ENCODE measurements around the gene DNAH7. TPM values are rescaled to one million over a fixed set of nuclear protein-coding genes. Genes with fewer than 3 reads are reported as not detected.

Gene DNAH7
- total RNA-seq, 1 donor from 2014 or later: 9.2 TPM

- H3K27me3 ChIP-seq (ENCODE audit: low read depth): no peaks in the 10 kb centered on the region
- H3K27ac ChIP-seq: no peak overlapping the region
- H3K36me3 ChIP-seq: no peaks in the 10 kb centered on the region
- no peak overlapping the region for H3K4me3 ChIP-seq
- DNase-seq: no peak
- no peak for TF ChIP-seq CTCF (IDR thresholded peaks at IDR 0.05)
- no peak for ATAC-seq
- no peaks in the 10 kb centered on the region for H3K4me1 ChIP-seq
- intact Hi-C loops (cut with DNase I): no loop called here
- no peaks in the 10 kb centered on the region for H3K9me3 ChIP-seq
These were observed 101.3 kb downstream of the DNAH7 start for GRCh38 chr2:195967336-195967735.

- no peak for TF ChIP-seq CTCF (IDR thresholded peaks at IDR 0.05)
- no peaks in the 10 kb centered on the region for H3K36me3 ChIP-seq
- intact Hi-C loops (cut with DNase I): no loop called here
- no peak overlapping the region for H3K4me3 ChIP-seq
- H3K4me1 ChIP-seq: no peaks in the 10 kb centered on the region
- DNase-seq (no peak), ATAC-seq (no peak)
- no peaks in the 10 kb centered on the region for H3K9me3 ChIP-seq
- H3K27me3 ChIP-seq (ENCODE audit: low read depth): no peaks in the 10 kb centered on the region
- no peak overlapping the region for H3K27ac ChIP-seq
These were observed 106.8 kb downstream of the DNAH7 start for GRCh38 chr2:195961873-195962272.

DNA sequence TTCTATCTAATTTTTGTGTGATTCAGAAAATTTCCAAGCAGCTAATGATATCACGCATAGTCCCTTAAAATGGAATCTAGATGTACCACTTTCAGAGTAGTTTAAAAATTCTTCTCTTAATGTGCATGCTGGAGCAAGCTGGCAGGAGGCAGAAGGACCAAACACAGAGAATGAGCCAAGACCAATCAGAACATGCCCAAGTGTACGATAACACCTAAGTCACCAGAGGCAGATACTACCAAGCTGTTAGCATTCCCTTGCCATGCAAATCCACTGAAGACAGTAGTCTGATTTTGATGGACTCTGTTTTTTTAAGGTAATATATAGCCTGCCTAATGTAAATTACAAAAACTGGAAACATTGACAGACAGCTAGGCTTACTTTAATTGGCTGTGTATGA, 109.3 kb downstream of the DNAH7 start:
- intact Hi-C loops (cut with DNase I): no loop called here
- ATAC-seq (no peak), DNase-seq (no peak)
- Histone ChIP-seq H3K27ac (no peak overlapping the region), H3K9me3 (peaks cover 4% of the 10 kb centered on the region), H3K4me3 (no peak overlapping the region), H3K27me3 (ENCODE audit: low read depth) (no peaks in the 10 kb centered on the region), H3K36me3 (no peaks in the 10 kb centered on the region), H3K4me1 (no peaks in the 10 kb centered on the region)
- TF ChIP-seq CTCF (IDR thresholded peaks at IDR 0.05): no peak

- no peaks in the 10 kb centered on the region for H3K36me3 ChIP-seq
- H3K9me3 ChIP-seq: peaks cover 4% of the 10 kb centered on the region
These were observed 111.9 kb downstream of the DNAH7 start for GRCh38 chr2:195956725-195957124.

GRCh38 chr2:195945056-195945455, 123.6 kb downstream of the DNAH7 start:
- no peaks in the 10 kb centered on the region for H3K36me3 ChIP-seq
- H3K9me3 ChIP-seq: no peaks in the 10 kb centered on the region
- no peak for ATAC-seq

More at GRCh38 chr2:195956725-195957124, 111.9 kb downstream of the DNAH7 start:
- intact Hi-C loops (cut with DNase I): no loop called here
- no peaks in the 10 kb centered on the region for H3K4me1 ChIP-seq
- H3K27me3 ChIP-seq (ENCODE audit: low read depth): no peaks in the 10 kb centered on the region
- H3K4me3 ChIP-seq: no peak overlapping the region
- no peak for TF ChIP-seq CTCF (IDR thresholded peaks at IDR 0.05)
- no peak for DNase-seq
- no peak for ATAC-seq
- H3K27ac ChIP-seq: no peak overlapping the region

More at GRCh38 chr2:195945056-195945455, 123.6 kb downstream of the DNAH7 start:
- no peak for DNase-seq
- intact Hi-C loops (cut with DNase I): no loop called here
- H3K27me3 ChIP-seq (ENCODE audit: low read depth): no peaks in the 10 kb centered on the region
- H3K4me3 ChIP-seq: no peak overlapping the region
- TF ChIP-seq CTCF (IDR thresholded peaks at IDR 0.05): no peak
- H3K27ac ChIP-seq: no peak overlapping the region
- H3K4me1 ChIP-seq: no peaks in the 10 kb centered on the region
